ENCODE measurements around the gene FRAS1. TPM values are rescaled to one million over a fixed set of nuclear protein-coding genes. Genes with fewer than 3 reads are reported as not detected.

FRAS1 gene
- total RNA-seq, 5 donors from 2014 or later (not counting 1 experiment from before 2014, with no cell fraction given), result 0.23 to 0.39 (median 0.32) TPM; not detected in 2

GRCh38 chr4:78560296-78560963, 503.3 kb downstream of the FRAS1 start:
- DNase-seq (no peak), ATAC-seq (replicated peaks in 1 of 4) (no peak)
- Histone ChIP-seq H3K4me1 (ENCODE audit: control insufficient read depth in 1 of 2, extremely low read depth in 1 of 2, insufficient read depth in 2 of 2, low read length in 2 of 2) (no peaks in the 10 kb centered on the region), H3K27ac (ENCODE audit: low read length) (no peak overlapping the region), H3K27me3 (replicated peaks in 1 of 2; ENCODE audit: control insufficient read depth in 2 of 2, extremely low read depth in 1 of 2, insufficient read depth in 2 of 2, low read length in 1 of 2) (no peaks in the 10 kb centered on the region), H3K9me3 (no peaks in the 10 kb centered on the region), H3K36me3 (ENCODE audit: control insufficient read depth in 2 of 2, extremely low read depth in 1 of 2, insufficient read depth in 1 of 2, low read length in 1 of 2) (no peaks in the 10 kb centered on the region), H3K4me3 (ENCODE audit: control insufficient read depth in 1 of 2, extremely low read depth in 1 of 2, low read length in 1 of 2) (no peak overlapping the region)
- no peaks in the 10 kb centered on the region for H3K36me3 Mint-ChIP-seq
- no CpG with 5 or more reads among the region's 2 CpGs for WGBS (ENCODE audit: insufficient coverage)
- no peak overlapping the region for H3K4me3 Mint-ChIP-seq
- no peak overlapping the region for H3K27ac Mint-ChIP-seq
- POLR2A ChIA-PET, result no interaction called here
- no peaks in the 10 kb centered on the region for H3K4me1 Mint-ChIP-seq
- peaks cover 0 to 15% of the 10 kb centered on the region in 2 donors for H3K27me3 Mint-ChIP-seq
- CTCF ChIA-PET, result no interaction called here
- peaks cover 0 to 3% (median 0%) of the 10 kb centered on the region in 3 donors for H3K9me3 Mint-ChIP-seq

GRCh38 chr4:78561677-78562076, 504.6 kb downstream of the FRAS1 start:
- ATAC-seq (replicated peaks in 1 of 4) (no peak), DNase-seq (no peak)
- CTCF ChIA-PET, result no interaction called here
- POLR2A ChIA-PET, result no interaction called here
- no peaks in the 10 kb centered on the region for H3K4me1 ChIP-seq (ENCODE audit: control insufficient read depth in 1 of 2, extremely low read depth in 1 of 2, insufficient read depth in 2 of 2, low read length in 2 of 2)
- no peak overlapping the region for H3K4me3 Mint-ChIP-seq
- no peaks in the 10 kb centered on the region for H3K4me1 Mint-ChIP-seq
- no peaks in the 10 kb centered on the region for H3K36me3 ChIP-seq (ENCODE audit: control insufficient read depth in 2 of 2, extremely low read depth in 1 of 2, insufficient read depth in 1 of 2, low read length in 1 of 2)
- H3K9me3 ChIP-seq, result no peaks in the 10 kb centered on the region
- H3K27me3 ChIP-seq (replicated peaks in 1 of 2; ENCODE audit: control insufficient read depth in 2 of 2, extremely low read depth in 1 of 2, insufficient read depth in 2 of 2, low read length in 1 of 2), result no peaks in the 10 kb centered on the region
- peaks cover 0 to 3% (median 0%) of the 10 kb centered on the region in 3 donors for H3K9me3 Mint-ChIP-seq
- H3K36me3 Mint-ChIP-seq, result no peaks in the 10 kb centered on the region
- peaks cover 0 to 18% of the 10 kb centered on the region in 2 donors for H3K27me3 Mint-ChIP-seq
- H3K4me3 ChIP-seq (ENCODE audit: control insufficient read depth in 1 of 2, extremely low read depth in 1 of 2, low read length in 1 of 2), result no peak overlapping the region
- H3K27ac Mint-ChIP-seq, result no peak overlapping the region
- H3K27ac ChIP-seq (ENCODE audit: low read length), result no peak overlapping the region

- Histone ChIP-seq H3K4me1 (ENCODE audit: control insufficient read depth in 1 of 2, extremely low read depth in 1 of 2, insufficient read depth in 2 of 2, low read length in 2 of 2) (no peaks in the 10 kb centered on the region), H3K9me3 (no peaks in the 10 kb centered on the region), H3K27me3 (replicated peaks in 1 of 2; ENCODE audit: control insufficient read depth in 2 of 2, extremely low read depth in 1 of 2, insufficient read depth in 2 of 2, low read length in 1 of 2) (no peaks in the 10 kb centered on the region), H3K4me3 (ENCODE audit: control insufficient read depth in 1 of 2, extremely low read depth in 1 of 2, low read length in 1 of 2) (no peak overlapping the region), H3K36me3 (ENCODE audit: control insufficient read depth in 2 of 2, extremely low read depth in 1 of 2, insufficient read depth in 1 of 2, low read length in 1 of 2) (no peaks in the 10 kb centered on the region), H3K27ac (ENCODE audit: low read length) (no peak overlapping the region)
- POLR2A ChIA-PET, result no interaction called here
- H3K36me3 Mint-ChIP-seq, result no peaks in the 10 kb centered on the region
- H3K4me3 Mint-ChIP-seq, result no peak overlapping the region
- peaks cover 0 to 18% of the 10 kb centered on the region in 2 donors for H3K27me3 Mint-ChIP-seq
- DNase-seq, result no peak
- CTCF ChIA-PET, result no interaction called here
- no peaks in the 10 kb centered on the region for H3K4me1 Mint-ChIP-seq
- ATAC-seq (replicated peaks in 1 of 4), result no peak
- no peaks in the 10 kb centered on the region for H3K9me3 Mint-ChIP-seq
- WGBS (ENCODE audit: insufficient coverage), result 84% methylated on average over 3 of the region's 4 CpGs
- H3K27ac Mint-ChIP-seq, result no peak overlapping the region
These were observed 505.6 kb downstream of the FRAS1 start for GRCh38 chr4:78562687-78563086.

GRCh38 chr4:78565971-78566372, 508.8 kb downstream of the FRAS1 start:
- Mint-ChIP-seq H3K27me3 (peaks cover 0 to 16% of the 10 kb centered on the region in 2 donors), H3K27ac (no peak overlapping the region), H3K36me3 (no peaks in the 10 kb centered on the region), H3K9me3 (no peaks in the 10 kb centered on the region), H3K4me3 (no peak overlapping the region), H3K4me1 (no peaks in the 10 kb centered on the region)
- CTCF ChIA-PET, result interaction anchor here in 1 of 2 donors (0.5 kb wide), 1 partner anchor 280 kb away, joined by 3 read pairs; no protein-coding TSS in a partner anchor
- H3K27me3 ChIP-seq (replicated peaks in 1 of 2; ENCODE audit: control insufficient read depth in 2 of 2, extremely low read depth in 1 of 2, insufficient read depth in 2 of 2, low read length in 1 of 2), result no peaks in the 10 kb centered on the region
- no peak overlapping the region for H3K4me3 ChIP-seq (ENCODE audit: control insufficient read depth in 1 of 2, extremely low read depth in 1 of 2, low read length in 1 of 2)
- H3K4me1 ChIP-seq (ENCODE audit: control insufficient read depth in 1 of 2, extremely low read depth in 1 of 2, insufficient read depth in 2 of 2, low read length in 2 of 2), result no peaks in the 10 kb centered on the region
- H3K9me3 ChIP-seq, result no peaks in the 10 kb centered on the region
- 92% methylated on average over 2 of the region's 2 CpGs for WGBS (ENCODE audit: insufficient coverage)
- no peaks in the 10 kb centered on the region for H3K36me3 ChIP-seq (ENCODE audit: control insufficient read depth in 2 of 2, extremely low read depth in 1 of 2, insufficient read depth in 1 of 2, low read length in 1 of 2)
- no peak overlapping the region for H3K27ac ChIP-seq (ENCODE audit: low read length)
- ATAC-seq (replicated peaks in 1 of 4) (no peak), DNase-seq (no peak)
- POLR2A ChIA-PET, result no interaction called here

GRCh38 chr4:78566834-78567499, 509.8 kb downstream of the FRAS1 start:
- CTCF ChIA-PET, result no interaction called here
- Histone ChIP-seq H3K4me3 (ENCODE audit: control insufficient read depth in 1 of 2, extremely low read depth in 1 of 2, low read length in 1 of 2) (no peak overlapping the region), H3K4me1 (ENCODE audit: control insufficient read depth in 1 of 2, extremely low read depth in 1 of 2, insufficient read depth in 2 of 2, low read length in 2 of 2) (no peaks in the 10 kb centered on the region), H3K9me3 (no peaks in the 10 kb centered on the region), H3K27ac (ENCODE audit: low read length) (no peak overlapping the region), H3K27me3 (replicated peaks in 1 of 2; ENCODE audit: control insufficient read depth in 2 of 2, extremely low read depth in 1 of 2, insufficient read depth in 2 of 2, low read length in 1 of 2) (no peaks in the 10 kb centered on the region), H3K36me3 (ENCODE audit: control insufficient read depth in 2 of 2, extremely low read depth in 1 of 2, insufficient read depth in 1 of 2, low read length in 1 of 2) (no peaks in the 10 kb centered on the region)
- Mint-ChIP-seq H3K36me3 (no peaks in the 10 kb centered on the region), H3K4me3 (no peak overlapping the region), H3K27ac (no peak overlapping the region), H3K4me1 (no peaks in the 10 kb centered on the region), H3K27me3 (peaks cover 0 to 16% of the 10 kb centered on the region in 2 donors), H3K9me3 (no peaks in the 10 kb centered on the region)
- WGBS (ENCODE audit: insufficient coverage), result 91% methylated on average over 7 of the region's 8 CpGs
- DNase-seq (no peak), ATAC-seq (replicated peaks in 1 of 4) (peak in 1 of 4 experiments; percentile 33)
- POLR2A ChIA-PET, result no interaction called here

- H3K27ac ChIP-seq (ENCODE audit: low read length), result no peak overlapping the region
- Mint-ChIP-seq H3K4me1 (no peaks in the 10 kb centered on the region), H3K27ac (no peak overlapping the region), H3K9me3 (no peaks in the 10 kb centered on the region), H3K27me3 (peaks cover 0 to 16% of the 10 kb centered on the region in 2 donors), H3K36me3 (no peaks in the 10 kb centered on the region), H3K4me3 (no peak overlapping the region)
- ChIA-PET POLR2A (no interaction called here), CTCF (no interaction called here)
- DNase-seq (no peak), ATAC-seq (replicated peaks in 1 of 4) (no peak)
- no CpG with 5 or more reads among the region's 2 CpGs for WGBS (ENCODE audit: insufficient coverage)
- H3K27me3 ChIP-seq (replicated peaks in 1 of 2; ENCODE audit: control insufficient read depth in 2 of 2, extremely low read depth in 1 of 2, insufficient read depth in 2 of 2, low read length in 1 of 2), result no peaks in the 10 kb centered on the region
- H3K4me3 ChIP-seq (ENCODE audit: control insufficient read depth in 1 of 2, extremely low read depth in 1 of 2, low read length in 1 of 2), result no peak overlapping the region
- H3K36me3 ChIP-seq (ENCODE audit: control insufficient read depth in 2 of 2, extremely low read depth in 1 of 2, insufficient read depth in 1 of 2, low read length in 1 of 2), result no peaks in the 10 kb centered on the region
- H3K4me1 ChIP-seq (ENCODE audit: control insufficient read depth in 1 of 2, extremely low read depth in 1 of 2, insufficient read depth in 2 of 2, low read length in 2 of 2), result no peaks in the 10 kb centered on the region
- H3K9me3 ChIP-seq, result no peaks in the 10 kb centered on the region
These were observed 510.5 kb downstream of the FRAS1 start for GRCh38 chr4:78567500-78568060.

Measured in T-cell (primary cell).